COLO668 (cell line): ENCODE results near the gene INPP4A.

Experiments
- DNase-seq: peaks from one replicate; lab custom pipeline; 2025; ENCODE audit not compliant: unreplicated experiment; lab: John Stamatoyannopoulos, UW

The INPP4A gene

GRCh38 chr2:98459496-98460175, 15.0 kb downstream of the INPP4A start:
- DNase-seq, result no peak

- no peak for DNase-seq
Measured at GRCh38 chr2:98460573-98461497, 16.2 kb downstream of the INPP4A start.

GRCh38 chr2:98461498-98462049, 16.9 kb downstream of the INPP4A start:
- no peak for DNase-seq

GRCh38 chr2:98463081-98463481, 18.4 kb downstream of the INPP4A start:
- DNase-seq, result peak; percentile 17

- DNase-seq, result no peak
Measured at GRCh38 chr2:98463551-98463971, 18.9 kb downstream of the INPP4A start.

GRCh38 chr2:98463988-98464771, 19.5 kb downstream of the INPP4A start:
- no peak for DNase-seq

GRCh38 chr2:98464772-98465310, 20.2 kb downstream of the INPP4A start:
- no peak for DNase-seq

GRCh38 chr2:98465456-98466226, 21.0 kb downstream of the INPP4A start:
- peak; percentile 81 for DNase-seq

GRCh38 chr2:98467082-98467536, 22.5 kb downstream of the INPP4A start:
- DNase-seq, result no peak

- no peak for DNase-seq
Measured at GRCh38 chr2:98467652-98468051, 23.0 kb downstream of the INPP4A start.

- DNase-seq, result no peak
Measured at GRCh38 chr2:98468621-98469236, 24.1 kb downstream of the INPP4A start.

- DNase-seq, result no peak
Measured at GRCh38 chr2:98469862-98470544, 25.3 kb downstream of the INPP4A start.

GRCh38 chr2:98470851-98471255, 26.2 kb downstream of the INPP4A start:
- no peak for DNase-seq

GRCh38 chr2:98471402-98472131, 26.9 kb downstream of the INPP4A start:
- no peak for DNase-seq

GRCh38 chr2:98472132-98472650, 27.5 kb downstream of the INPP4A start:
- no peak for DNase-seq

GRCh38 chr2:98472961-98473746, 28.5 kb downstream of the INPP4A start:
- DNase-seq, result no peak
